ENCODE results near the gene SAMHD1. TPM values are rescaled to one million over a fixed set of nuclear protein-coding genes. Genes with fewer than 3 reads are reported as not detected.

SAMHD1 gene
- total and polyA plus RNA-seq, 2 of the 13 experiments (the other 11 are each of a cell fraction or from before 2014, with no cell fraction given), result 16.9 to 43.5 TPM

DNA sequence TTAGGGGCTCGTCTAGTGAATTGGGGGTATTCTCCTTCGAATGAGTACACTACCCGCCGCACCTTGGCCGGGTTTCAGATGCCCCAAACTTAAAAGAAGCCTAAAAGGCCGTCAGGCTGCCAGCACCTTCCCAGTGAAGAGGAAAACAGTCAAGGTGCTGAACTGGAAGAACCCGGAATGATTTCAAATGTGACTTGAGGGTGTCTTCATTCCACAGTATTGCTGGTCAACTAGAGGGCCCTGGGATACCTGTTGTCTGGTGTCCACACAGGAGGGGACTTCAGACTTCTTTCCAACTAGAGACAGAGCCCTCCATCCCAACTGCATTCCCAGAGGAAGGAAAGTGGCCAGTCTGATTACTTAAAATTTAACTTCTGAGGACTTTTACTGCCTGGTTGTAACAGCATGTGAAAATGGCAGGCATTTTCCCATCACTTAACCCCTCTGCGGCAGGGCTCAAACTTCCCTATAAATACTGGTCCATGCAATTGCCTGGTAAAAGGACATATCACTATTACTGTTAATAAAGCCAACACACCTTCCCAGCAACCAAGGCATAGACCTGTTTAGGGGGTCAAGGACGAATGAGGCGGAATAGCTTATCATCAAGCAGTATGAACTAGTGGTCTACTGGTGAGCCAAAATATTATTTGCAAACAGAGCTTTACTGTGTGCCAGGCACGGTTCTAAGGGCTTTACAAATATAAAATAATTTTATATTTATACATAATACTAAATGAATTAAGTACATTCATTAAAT lies 651 bp upstream of the SAMHD1 start (continued):
- TF ChIP-seq, protein P1, sequence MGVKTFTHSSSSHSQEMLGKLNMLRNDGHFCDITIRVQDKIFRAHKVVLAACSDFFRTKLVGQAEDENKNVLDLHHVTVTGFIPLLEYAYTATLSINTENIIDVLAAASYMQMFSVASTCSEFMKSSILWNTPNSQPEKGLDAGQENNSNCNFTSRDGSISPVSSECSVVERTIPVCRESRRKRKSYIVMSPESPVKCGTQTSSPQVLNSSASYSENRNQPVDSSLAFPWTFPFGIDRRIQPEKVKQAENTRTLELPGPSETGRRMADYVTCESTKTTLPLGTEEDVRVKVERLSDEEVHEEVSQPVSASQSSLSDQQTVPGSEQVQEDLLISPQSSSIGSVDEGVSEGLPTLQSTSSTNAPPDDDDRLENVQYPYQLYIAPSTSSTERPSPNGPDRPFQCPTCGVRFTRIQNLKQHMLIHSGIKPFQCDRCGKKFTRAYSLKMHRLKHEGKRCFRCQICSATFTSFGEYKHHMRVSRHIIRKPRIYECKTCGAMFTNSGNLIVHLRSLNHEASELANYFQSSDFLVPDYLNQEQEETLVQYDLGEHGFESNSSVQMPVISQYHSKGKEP (CRISPR knock-in tag; IDR thresholded peaks at IDR 0.05), result 0 out of 2 replicates have a peak, but pooled peaks have one; percentile 43
- no peak for TF ChIP-seq ZFP62 (CRISPR knock-in tag; IDR thresholded peaks at IDR 0.05)
- TF ChIP-seq BHLHE40 (IDR thresholded peaks at IDR 0.05; ENCODE audit: low read length), result no peak
- TF ChIP-seq SMC3 (IDR thresholded peaks at IDR 0.05; ENCODE audit: low read length), result no peak
- TF ChIP-seq XRCC5 (optimal IDR thresholded peaks at IDR 0.05; ENCODE audit: low read length), result peak; percentile 35
- TF ChIP-seq, protein P2, sequence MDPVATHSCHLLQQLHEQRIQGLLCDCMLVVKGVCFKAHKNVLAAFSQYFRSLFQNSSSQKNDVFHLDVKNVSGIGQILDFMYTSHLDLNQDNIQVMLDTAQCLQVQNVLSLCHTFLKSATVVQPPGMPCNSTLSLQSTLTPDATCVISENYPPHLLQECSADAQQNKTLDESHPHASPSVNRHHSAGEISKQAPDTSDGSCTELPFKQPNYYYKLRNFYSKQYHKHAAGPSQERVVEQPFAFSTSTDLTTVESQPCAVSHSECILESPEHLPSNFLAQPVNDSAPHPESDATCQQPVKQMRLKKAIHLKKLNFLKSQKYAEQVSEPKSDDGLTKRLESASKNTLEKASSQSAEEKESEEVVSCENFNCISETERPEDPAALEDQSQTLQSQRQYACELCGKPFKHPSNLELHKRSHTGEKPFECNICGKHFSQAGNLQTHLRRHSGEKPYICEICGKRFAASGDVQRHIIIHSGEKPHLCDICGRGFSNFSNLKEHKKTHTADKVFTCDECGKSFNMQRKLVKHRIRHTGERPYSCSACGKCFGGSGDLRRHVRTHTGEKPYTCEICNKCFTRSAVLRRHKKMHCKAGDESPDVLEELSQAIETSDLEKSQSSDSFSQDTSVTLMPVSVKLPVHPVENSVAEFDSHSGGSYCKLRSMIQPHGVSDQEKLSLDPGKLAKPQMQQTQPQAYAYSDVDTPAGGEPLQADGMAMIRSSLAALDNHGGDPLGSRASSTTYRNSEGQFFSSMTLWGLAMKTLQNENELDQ (CRISPR knock-in tag; IDR thresholded peaks at IDR 0.05; ENCODE audit: borderline replicate concordance), result 0 out of 2 replicates have a peak, but pooled peaks have one; percentile 45
- TF ChIP-seq, protein P3, sequence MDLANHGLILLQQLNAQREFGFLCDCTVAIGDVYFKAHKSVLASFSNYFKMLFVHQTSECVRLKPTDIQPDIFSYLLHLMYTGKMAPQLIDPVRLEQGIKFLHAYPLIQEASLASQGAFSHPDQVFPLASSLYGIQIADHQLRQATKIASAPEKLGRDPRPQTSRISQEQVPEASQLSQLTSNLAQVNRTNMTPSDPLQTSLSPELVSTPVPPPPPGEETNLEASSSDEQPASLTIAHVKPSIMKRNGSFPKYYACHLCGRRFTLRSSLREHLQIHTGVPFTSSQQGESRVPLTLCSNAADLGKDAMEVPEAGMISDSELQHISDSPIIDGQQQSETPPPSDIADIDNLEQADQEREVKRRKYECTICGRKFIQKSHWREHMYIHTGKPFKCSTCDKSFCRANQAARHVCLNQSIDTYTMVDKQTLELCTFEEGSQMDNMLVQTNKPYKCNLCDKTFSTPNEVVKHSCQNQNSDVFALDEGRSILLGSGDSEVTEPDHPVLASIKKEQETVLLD (CRISPR knock-in tag; IDR thresholded peaks at IDR 0.05; ENCODE audit: low read depth), result no peak
- TF ChIP-seq GTF2F1 (IDR thresholded peaks at IDR 0.05; ENCODE audit: low read length), result no peak
- no peak for TF ChIP-seq ZNF207 (IDR thresholded peaks at IDR 0.05; ENCODE audit: borderline replicate concordance)
- TF ChIP-seq, protein P4, sequence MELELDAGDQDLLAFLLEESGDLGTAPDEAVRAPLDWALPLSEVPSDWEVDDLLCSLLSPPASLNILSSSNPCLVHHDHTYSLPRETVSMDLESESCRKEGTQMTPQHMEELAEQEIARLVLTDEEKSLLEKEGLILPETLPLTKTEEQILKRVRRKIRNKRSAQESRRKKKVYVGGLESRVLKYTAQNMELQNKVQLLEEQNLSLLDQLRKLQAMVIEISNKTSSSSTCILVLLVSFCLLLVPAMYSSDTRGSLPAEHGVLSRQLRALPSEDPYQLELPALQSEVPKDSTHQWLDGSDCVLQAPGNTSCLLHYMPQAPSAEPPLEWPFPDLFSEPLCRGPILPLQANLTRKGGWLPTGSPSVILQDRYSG (CRISPR knock-in tag; IDR thresholded peaks at IDR 0.05), result 0 out of 2 replicates have a peak, but pooled peaks have one; percentile 30
- no peak for TF ChIP-seq ZNF841 (CRISPR knock-in tag; IDR thresholded peaks at IDR 0.05; ENCODE audit: borderline replicate concordance)
- no peak for TF ChIP-seq ZNF431 (CRISPR knock-in tag; IDR thresholded peaks at IDR 0.05; ENCODE audit: borderline replicate concordance, low read depth)
- TF ChIP-seq ZFP37 (CRISPR knock-in tag; IDR thresholded peaks at IDR 0.05; ENCODE audit: borderline replicate concordance), result no peak
- TF ChIP-seq, protein P5, sequence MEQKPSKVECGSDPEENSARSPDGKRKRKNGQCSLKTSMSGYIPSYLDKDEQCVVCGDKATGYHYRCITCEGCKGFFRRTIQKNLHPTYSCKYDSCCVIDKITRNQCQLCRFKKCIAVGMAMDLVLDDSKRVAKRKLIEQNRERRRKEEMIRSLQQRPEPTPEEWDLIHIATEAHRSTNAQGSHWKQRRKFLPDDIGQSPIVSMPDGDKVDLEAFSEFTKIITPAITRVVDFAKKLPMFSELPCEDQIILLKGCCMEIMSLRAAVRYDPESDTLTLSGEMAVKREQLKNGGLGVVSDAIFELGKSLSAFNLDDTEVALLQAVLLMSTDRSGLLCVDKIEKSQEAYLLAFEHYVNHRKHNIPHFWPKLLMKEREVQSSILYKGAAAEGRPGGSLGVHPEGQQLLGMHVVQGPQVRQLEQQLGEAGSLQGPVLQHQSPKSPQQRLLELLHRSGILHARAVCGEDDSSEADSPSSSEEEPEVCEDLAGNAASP (CRISPR knock-in tag; IDR thresholded peaks at IDR 0.05; ENCODE audit: borderline replicate concordance), result peak; percentile 23; the same call in 1 of the 2 replicates
- no peak for TF ChIP-seq MED1 (CRISPR knock-in tag; IDR thresholded peaks at IDR 0.05)
- TF ChIP-seq MAF1 (CRISPR knock-in tag; IDR thresholded peaks at IDR 0.05; ENCODE audit: borderline replicate concordance), result 0 out of 2 replicates have a peak, but pooled peaks have one; percentile 26
- no peak for TF ChIP-seq CCDC6 (CRISPR knock-in tag; IDR thresholded peaks at IDR 0.05)
- TF ChIP-seq ZNF572 (CRISPR knock-in tag; IDR thresholded peaks at IDR 0.05), result 0 out of 2 replicates have a peak, but pooled peaks have one; percentile 27
- TF ChIP-seq NFE2 (CRISPR knock-in tag; IDR thresholded peaks at IDR 0.05), result no peak; the same call in 1 of the 2 replicates
- TF ChIP-seq, protein P6, sequence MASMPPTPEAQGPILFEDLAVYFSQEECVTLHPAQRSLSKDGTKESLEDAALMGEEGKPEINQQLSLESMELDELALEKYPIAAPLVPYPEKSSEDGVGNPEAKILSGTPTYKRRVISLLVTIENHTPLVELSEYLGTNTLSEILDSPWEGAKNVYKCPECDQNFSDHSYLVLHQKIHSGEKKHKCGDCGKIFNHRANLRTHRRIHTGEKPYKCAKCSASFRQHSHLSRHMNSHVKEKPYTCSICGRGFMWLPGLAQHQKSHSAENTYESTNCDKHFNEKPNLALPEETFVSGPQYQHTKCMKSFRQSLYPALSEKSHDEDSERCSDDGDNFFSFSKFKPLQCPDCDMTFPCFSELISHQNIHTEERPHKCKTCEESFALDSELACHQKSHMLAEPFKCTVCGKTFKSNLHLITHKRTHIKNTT (CRISPR knock-in tag; IDR thresholded peaks at IDR 0.05), result no peak
- TF ChIP-seq U2AF1 (optimal IDR thresholded peaks at IDR 0.05; ENCODE audit: low read depth, low read length), result no peak
